ENCODE data around the gene TOM1. TPM values are rescaled to one million over a fixed set of nuclear protein-coding genes. Genes with fewer than 3 reads are reported as not detected.
"Not testable (repeated sequence)": the region's sequence is repeated elsewhere in the genome, so short reads cannot be mapped to it uniquely, and the experiment has no call there.

TOM1 gene
- polyA plus RNA-seq, 1 donor, result 31.9 TPM

DNA sequence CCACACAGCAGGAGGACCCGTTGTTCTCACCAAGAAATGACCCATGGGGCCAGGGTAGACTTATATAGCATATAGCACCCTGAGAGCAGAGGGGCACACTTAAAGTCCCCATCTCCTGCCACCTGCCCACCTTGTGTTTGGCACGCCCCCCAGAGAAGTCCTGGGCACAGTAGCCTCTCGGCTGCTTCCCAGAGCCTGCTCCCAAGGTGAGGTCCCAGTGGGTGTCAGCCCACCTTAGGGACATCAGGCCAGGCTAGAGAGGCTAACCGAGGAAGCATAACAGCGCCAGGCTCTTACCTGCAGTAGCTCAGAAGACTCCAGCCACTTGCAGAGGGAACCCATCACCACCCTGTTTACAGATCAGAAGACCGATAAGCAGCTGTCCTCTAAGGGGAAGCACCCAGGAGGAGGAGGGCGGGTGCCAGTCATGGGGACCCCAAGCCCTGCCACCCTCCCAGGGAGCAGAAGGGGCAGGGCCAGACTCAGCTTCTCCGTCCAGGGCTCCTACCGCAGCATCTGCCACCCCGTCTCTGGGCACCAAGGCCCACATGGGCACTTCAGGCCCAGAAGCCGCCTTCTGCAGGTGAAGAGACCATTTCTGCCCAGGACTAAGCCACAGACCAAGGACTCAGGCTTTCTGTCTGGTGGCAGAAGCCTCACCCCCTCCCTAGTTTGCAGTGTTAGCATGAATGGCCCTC lies 46.3 kb downstream of the TOM1 start:
- DNase-seq (ENCODE audit: low read depth), result no peak

DNA sequence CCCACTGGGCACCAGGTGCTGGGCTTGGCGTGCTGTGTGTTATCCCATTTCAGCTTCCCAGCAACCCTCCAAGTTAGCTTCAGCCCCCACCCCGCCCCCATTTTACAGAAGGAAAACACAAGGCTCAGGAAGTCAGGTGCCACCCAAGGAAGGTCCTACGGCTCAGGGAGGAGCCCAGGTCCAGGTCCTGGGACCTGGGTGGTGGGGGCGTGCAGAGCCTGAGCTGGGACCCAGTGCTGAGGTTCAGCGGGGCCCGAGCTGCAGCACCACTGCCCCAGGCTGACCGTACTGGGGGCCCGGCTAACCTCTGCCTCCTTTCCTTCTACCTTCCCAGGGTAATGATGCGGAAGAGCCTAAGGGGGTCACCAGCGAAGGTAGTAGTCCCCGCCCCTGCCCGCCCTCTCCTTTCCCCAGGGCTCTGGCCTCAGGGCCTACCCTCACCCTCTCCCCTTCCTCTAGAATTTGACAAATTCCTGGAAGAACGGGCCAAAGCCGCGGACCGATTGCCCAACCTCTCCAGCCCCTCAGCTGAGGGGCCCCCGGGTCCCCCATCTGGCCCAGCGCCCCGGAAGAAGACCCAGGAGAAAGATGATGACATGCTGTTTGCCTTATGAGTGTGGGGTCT lies 47.0 kb downstream of the TOM1 start:
- DNase-seq (ENCODE audit: low read depth), result no peak

DNA sequence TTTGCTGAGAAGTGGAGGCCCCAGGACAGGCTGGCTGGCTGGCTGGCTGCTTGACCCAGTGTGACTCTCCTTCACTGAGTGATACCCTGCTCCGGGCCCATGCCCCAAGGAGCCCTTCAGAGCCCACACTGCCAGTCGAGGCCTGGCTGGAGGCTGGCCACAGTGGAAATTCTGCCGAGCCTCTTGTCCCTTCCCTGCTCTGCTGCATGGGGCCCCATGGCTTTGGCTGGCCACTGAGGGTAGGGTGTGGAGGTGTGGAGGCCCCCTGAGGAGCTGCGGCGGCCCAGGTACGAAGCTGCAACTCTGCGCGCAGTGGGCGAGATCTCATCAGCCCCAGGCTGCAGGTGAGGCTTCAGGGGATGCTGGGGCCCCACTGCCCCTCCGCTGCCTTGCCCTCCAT lies 47.8 kb downstream of the TOM1 start:
- no peak for DNase-seq (ENCODE audit: low read depth)

DNA sequence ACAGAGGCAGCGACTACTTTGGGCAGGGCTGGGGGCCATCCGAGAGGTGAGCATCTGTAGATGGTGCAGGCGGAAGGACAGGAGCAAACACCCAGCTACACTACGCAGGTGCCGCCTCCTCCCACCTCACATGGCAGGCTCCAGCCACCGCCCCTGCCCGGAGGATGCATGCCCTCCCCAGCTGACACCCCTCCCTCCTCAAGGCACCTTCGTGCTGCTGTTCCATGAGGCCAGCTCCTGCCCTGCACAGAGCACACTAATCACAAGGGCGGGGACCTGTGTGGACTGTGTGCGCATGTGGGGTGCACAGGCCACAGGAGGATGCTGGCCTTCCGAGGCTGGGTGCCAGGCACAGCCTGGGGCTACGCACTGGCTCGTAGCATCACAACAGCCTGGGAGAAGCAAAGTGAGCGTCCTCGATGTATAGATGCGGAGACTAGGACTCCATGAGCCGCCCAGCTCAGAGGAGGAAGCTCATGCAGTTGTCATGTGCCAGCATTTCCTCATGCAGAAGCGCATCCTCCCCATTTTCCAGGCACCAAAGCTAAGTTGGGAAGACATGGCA lies 48.4 kb downstream of the TOM1 start:
- no peak for DNase-seq (ENCODE audit: low read depth)

DNA sequence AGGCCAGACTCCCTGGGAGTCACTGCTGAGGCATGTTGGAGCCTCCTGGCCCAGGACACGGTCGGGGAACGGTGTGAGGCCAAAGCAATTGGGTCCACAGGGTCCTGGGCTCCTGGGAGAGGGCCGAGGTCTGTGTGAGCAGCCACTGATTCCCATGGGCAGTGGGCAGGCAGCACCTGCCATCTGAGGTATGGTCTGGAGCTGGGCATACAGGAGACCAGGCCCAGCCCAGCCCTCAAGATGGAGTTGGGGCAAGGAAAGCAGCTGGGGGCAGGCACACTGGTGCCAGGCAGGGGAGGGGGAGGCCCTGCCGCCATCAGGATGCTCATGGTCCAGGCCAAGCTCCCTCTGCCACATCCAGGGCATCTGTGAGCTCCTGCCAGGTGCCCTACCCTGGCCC lies 49.0 kb downstream of the TOM1 start:
- no peak for DNase-seq (ENCODE audit: low read depth)

DNA sequence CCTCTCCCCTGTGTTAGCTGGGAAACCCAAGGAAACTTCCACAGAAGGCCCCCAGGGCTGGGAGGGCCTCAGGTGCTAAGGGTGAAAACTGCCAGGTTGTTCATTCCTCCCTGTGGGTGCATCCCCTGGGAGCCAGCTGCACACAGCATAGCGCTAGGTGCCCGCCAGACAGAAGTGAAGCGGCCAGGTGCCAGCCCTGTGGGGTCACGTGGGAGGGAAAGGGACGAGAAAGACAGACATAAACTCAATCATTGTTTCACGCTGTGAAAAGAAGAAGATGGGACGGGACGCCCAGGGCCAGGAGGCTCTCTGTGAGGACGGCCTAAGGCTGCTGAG lies 49.6 kb downstream of the TOM1 start:
- DNase-seq (ENCODE audit: low read depth), result no peak

DNA sequence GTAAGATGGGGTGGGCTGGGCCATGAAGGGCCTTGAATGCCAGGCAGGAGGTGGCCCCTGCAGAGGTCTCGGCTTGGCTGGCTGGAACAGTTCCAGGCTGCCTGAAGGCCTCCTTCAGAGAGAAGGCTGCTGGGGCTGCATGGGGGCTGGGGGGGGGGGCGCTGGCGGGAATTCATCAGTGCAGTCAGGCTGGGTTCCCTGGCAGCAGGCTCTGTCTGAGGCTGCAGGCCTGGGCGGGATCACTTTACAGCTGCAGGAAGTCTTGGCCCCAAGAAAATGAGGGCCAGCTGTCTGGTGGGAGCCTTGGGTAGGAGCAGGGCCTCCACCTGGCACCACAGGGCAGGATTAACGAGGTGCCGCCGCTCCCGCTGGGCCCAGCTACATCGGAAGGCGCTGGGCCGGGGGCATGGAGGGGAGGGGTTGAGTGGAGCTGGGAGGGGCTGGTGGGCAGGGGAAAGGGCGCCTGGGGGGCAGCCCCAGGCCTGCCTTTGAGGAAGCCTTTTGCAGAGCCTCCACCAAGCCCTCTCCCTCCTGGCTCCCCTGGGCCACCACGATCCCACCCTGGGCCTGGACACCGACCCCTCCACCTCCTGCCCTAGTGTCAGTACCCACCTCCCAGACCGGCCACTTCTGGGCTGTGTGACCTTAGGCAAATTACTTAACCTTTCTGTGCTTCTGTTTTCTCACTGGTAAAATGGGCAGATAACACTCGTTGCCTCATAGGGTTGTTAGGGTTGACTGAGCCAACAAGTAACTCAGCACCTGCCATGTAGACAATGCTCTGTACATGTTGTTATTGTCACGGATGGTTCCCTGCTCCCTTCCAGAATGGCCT lies 50.2 kb downstream of the TOM1 start:
- DNase-seq (ENCODE audit: low read depth), result no peak

DNA sequence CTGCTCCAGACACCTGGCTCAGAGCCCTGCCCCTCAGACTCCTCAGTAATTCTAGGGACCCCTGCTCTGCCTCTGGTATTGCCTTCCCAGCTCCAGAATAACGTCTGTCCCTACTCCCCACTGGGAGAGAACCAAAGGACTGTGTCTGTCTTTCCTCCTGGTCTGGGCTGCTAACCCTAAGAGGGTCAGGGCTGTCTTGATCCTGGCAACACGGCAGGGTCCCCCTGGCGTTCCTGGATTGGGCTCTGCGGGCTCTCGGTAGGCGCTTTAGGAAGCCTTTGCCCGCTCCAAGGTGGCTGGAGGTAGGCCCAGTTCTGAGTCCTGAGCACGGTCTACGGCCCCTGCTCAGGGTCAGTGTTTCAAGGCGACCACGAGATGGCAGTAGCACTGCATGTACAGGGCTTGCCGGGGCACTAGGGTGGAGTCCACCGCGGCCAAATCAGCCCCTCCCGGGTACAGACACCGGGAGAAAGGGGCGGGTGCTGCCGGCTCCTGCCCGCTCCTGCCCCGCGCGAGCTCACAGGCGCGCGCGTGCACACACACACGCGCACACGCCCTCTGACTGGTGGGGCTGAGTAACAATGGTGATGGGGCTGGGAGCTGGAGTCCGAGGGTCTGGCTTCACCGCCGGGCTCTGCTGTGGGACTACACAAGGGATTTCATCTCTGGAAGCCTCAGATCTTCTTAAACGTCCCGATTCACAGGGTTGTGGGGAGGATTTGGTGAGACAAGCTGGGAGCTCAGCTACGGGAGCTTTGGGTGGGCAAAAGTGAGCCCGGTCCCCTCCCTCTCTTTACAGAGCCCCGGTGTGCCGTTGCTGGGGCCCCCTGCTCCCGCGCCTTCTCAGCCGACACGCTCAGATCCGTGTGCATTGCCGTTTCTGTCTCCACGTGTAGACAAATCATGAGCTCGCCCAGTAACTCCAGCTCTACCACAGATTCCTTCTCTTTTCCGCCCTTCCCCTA lies 51.1 kb downstream of the TOM1 start:
- peak; percentile 74 for DNase-seq (ENCODE audit: low read depth)

DNA sequence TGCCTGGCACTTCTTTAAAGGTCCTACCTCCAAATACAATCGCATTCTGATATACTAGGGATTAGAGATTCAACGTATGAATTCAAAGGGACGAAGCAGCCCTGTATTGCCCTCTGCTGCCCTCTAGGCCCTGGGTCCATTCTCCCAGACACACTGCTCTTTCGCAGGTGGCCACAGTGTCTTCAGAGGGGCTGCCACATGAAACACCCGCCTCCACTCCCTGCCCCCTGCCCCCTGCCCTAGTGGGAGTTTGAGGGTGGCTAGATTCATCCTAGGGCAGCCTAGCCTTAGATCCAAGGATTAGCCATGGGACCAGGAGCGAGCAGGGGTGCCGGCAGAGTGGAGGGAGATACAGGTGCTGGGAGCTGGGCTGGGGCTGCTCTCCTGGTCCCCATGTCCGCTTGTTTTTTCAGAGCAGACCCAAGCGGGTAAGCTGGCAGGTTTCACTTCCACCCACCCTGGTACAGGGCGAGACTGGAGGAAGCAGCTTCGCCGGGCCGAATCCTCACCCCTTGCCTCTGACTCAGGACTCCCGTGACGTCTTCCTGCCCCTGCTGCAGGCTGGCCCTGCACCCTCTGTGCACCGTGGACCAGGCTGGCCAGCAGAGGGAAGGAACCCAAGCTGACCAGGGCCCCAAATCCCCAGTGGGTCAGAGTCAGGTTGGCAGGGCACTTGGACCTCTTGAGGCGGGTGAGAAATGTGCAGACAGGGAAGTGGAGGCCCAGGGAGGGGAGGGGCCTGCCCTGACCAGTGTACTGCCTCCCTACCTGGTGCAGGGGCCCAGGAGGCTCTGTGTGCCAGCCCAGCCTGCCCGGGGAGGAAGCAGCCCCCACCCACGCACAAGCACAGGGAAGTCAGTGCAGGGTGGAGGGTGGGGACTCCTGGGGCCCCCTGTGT lies 52.8 kb downstream of the TOM1 start:
- DNase-seq (ENCODE audit: low read depth), result no peak

DNA sequence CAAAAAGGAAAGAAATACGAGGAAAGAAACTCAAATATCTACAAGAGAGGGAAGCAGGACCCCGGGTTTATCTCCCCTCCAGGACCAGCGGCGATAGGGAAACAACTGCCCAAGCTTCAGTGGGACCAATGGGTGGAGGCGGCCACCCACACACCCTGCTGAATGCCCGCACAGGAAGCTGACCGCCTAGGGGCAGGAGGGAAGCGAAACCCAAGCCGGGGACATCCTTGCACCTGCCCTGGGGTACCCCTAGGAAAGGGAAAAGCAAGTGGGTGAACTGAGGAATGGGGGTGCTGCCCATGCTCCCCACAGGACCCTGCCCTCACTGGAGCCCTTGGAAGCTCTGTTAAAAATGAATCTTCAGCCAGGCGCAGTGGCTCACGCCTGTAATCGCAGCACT lies 53.6 kb downstream of the TOM1 start:
- DNase-seq (ENCODE audit: low read depth), result no peak

DNA sequence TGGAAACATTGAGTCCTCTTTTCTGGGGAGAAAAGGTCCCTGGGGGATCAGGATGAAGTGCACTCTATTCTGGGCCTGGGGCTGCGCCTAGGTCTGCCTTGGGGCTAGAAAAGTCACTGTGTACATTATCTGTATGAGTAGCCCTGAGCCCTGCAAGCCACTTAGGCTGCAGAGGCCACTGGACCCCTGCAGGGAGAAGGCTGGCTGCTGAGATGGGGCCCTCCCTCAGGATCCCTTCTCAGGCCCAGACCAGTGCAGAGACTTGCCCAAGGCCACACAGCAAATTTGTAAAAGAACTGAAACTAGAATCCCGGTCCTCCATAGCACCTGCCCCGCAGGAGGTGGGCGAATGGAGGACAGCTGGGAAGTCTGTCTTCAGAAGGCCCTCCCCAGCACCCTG lies 54.4 kb downstream of the TOM1 start:
- no peak for DNase-seq (ENCODE audit: low read depth)

DNA sequence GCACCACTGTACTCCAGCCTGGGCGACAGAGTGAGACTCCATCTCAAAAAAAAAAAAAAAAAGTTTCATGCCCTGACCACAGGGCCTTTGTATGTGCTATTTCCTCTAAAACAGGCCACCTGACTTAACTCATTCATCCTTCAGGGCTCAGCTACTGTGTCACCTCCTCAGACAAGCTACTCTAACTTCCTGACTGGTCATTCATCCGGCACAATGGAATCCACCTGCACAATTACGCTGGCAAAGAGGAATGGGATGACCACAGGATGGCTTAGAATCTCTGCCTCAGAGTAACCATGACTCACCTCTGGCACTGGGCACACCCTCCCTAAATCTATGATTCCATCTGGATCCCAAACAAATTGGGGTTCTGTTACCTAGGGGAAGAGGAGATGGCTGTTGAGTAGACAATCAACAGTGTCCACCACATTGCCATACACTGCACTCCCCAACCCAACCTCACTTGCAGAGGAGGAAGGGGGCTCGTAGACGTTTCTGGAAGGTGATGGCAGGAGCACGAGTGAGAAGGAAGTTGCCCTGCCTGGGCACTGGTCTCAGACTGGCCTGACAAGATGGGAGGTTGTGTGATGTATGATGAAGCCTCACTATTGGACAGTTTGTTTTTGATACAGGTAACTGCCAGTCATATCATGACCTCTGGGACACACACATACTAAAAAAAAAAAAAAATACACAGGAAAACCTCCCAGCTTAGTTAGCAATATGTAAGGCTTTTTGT lies 58.4 kb downstream of the TOM1 start:
- no peak for DNase-seq (ENCODE audit: low read depth)

DNA sequence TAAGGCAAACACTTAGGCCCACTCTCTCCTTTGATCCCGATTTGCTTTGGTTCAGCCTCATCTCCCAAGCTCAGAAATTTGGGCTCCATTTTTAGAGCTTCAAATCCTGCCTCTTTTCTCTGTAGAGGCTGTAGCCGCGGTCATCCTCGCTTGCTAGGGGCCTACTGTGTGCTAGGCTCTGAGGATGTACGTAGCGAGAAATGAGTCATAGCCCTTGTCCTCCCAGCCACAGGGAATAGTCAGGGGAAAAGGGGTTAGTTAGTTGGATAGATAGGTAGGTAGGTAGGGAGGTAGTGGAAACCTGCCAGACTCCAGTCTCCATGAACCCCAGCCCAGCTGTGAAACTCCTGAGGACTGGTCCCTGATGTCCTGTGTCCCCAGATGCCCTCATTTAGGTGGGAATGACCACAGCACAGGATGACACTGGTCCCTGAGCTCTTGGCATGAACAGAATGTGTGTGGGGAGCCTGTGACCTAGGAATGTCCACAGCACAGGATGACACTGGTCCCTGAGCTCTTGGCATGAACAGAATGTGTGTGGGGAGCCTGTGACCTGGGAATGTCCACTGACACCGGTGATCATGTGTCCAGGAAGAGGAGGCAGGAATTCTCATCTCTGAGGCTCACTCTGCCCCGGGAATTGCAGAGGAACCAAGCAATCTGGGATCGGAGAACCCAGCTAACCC lies 59.8 kb downstream of the TOM1 start:
- DNase-seq (ENCODE audit: low read depth), result no peak

DNA sequence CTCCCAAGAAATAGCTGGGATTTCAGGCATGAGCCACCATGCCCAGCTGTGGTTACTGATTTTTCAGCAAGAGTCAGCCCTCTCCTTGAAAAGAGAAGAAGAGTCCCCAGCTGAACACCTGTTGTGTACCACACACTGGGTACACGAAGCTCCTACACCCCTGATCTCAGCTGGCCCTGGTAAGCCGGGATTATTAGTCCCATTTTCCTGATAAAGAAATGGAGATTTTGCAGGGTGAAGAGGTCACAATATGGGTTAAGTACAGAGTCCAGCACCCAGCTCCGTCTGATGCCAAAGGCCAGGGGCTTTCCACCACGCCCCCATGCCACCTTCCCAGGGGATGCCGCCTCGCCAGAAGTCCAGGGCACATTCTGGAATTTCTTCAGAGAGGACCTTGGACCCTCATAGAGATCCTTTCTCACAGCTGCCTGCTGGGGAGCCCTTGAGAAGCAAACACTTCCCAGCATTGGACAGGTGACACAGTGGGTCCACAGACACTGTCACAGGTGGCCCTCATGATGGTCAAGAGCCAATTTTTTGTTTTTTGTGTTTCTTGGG lies 61.4 kb downstream of the TOM1 start:
- DNase-seq (ENCODE audit: low read depth), result no peak

DNA sequence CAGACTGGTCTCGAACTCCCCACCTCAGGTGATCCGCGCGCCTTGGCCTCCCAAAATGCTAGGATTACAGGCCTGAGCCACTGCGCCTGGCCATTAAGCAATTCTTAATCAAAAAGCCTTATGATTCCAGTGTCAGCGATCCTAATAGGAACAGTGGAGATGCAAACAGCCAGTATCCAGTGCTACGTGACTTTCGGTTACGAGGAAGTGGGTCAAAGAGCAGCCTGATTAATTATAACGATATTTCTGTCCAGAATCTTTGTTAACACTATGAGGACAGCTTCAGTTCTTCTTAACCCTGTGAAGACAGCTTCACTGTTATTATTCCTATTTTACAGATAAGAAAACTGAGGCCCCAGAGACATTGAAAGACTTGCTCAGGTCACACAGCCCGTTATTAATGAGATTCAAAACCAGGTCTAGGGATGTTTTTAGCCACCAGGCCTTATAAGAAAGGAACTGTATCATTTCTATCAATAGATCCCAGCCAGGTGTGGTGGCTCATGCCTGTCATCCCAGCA lies 63.9 kb downstream of the TOM1 start:
- DNase-seq (ENCODE audit: low read depth), result no peak

DNA sequence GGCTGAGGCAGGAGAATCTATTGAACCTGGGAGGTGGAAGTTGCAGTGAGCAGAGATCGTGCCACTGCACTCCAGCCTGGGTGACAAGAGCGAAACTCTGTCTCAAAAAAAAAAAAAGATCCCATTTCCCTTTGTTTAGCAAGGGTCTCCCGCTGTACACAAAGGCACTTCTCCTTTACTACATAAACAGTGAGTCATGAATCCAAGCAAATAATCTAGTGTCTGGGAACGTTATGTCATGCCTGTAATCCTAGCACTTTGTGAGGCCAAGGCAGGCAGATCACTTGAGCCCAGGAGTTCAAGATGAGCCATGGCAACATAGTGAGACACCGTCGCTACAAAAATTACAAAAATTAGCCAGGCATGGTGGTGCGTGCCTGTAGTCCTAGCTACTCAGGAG lies 64.5 kb downstream of the TOM1 start:
- DNase-seq (ENCODE audit: low read depth), result not testable (repeated sequence)

DNA sequence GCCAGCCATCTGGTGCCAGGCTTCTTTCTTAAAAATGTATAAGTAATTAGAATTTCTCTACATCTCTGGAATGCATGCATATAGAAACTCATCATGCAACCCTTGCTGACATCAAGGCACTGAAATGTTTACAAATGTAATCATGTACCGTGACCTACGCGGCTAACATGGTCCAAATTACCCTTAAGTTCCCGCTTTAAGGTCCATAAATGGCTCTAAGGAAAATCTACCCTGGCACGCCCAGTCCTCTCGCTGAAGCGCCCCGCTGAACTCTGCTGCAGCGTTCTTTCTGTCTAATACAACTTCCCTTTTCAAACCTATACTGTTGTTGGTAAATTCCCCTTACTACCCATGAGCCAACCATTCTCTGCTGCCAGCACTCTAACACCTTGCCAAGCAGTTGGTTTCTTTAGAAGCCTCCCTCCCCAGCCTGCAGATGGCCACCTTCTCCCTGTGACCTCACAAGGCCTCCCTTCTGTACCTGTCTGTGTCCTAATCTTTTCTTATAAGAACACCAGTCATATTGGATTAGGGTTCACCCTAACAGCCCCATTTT lies 67.7 kb downstream of the TOM1 start:
- no peak for DNase-seq (ENCODE audit: low read depth)

DNA sequence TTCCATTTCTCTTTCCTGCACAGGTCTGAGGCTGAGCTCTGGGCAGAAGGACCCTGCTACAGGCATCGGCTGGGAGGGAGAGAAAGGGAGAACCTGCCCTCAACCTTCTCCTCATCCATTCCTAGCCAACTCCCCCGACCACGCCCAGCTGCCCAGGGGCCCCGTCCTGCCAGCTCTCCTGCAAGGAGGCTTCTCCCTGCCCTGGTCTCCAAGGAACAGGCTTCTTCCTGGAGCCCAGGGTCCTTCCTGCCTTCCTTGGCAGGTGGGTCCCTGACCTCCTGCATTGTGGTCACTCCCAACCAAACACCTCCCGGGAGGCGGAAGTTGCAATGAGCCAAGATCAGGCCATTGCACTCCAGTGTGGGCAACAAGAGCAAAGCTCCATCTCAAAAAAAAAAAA lies 68.7 kb downstream of the TOM1 start:
- DNase-seq (ENCODE audit: low read depth), result no peak
